ENCODE measurements around the gene CPLX4.

The CPLX4 gene

GRCh38 chr18:59286341-59286740 lies 32.1 kb downstream of the CPLX4 start:
- in situ Hi-C loops (cut with MboI; ENCODE audit: low pct_unique_long_range_greater_than_20kb, low sequenced_read_pairs, unreplicated experiment) = no loop called here
- TF ChIP-seq CTCF (IDR thresholded peaks at IDR 0.05; ENCODE audit: extremely low read depth, insufficient read depth, missing control alignments) = no peak
- no peak for DNase-seq (ENCODE audit: low spot score)

- in situ Hi-C loops (cut with MboI; ENCODE audit: low pct_unique_long_range_greater_than_20kb, low sequenced_read_pairs, unreplicated experiment) = no loop called here
- DNase-seq (ENCODE audit: low spot score) = no peak
- no peak for TF ChIP-seq CTCF (IDR thresholded peaks at IDR 0.05; ENCODE audit: extremely low read depth, insufficient read depth, missing control alignments)
Measured at GRCh38 chr18:59282341-59282740, 36.1 kb downstream of the CPLX4 start.

GRCh38 chr18:59279722-59280121 lies 38.7 kb downstream of the CPLX4 start:
- in situ Hi-C loops (cut with MboI; ENCODE audit: low pct_unique_long_range_greater_than_20kb, low sequenced_read_pairs, unreplicated experiment) = no loop called here
- DNase-seq (ENCODE audit: low spot score) = no peak
- no peak for TF ChIP-seq CTCF (IDR thresholded peaks at IDR 0.05; ENCODE audit: extremely low read depth, insufficient read depth, missing control alignments)

- TF ChIP-seq CTCF (IDR thresholded peaks at IDR 0.05; ENCODE audit: extremely low read depth, insufficient read depth, missing control alignments) = no peak
- no peak for DNase-seq (ENCODE audit: low spot score)
- in situ Hi-C loops (cut with MboI; ENCODE audit: low pct_unique_long_range_greater_than_20kb, low sequenced_read_pairs, unreplicated experiment) = no loop called here
Measured at GRCh38 chr18:59279193-59279592, 39.3 kb downstream of the CPLX4 start.

GRCh38 chr18:59278793-59279192 lies 39.7 kb downstream of the CPLX4 start:
- TF ChIP-seq CTCF (IDR thresholded peaks at IDR 0.05; ENCODE audit: extremely low read depth, insufficient read depth, missing control alignments) = no peak
- in situ Hi-C loops (cut with MboI; ENCODE audit: low pct_unique_long_range_greater_than_20kb, low sequenced_read_pairs, unreplicated experiment) = no loop called here
- no peak for DNase-seq (ENCODE audit: low spot score)

- in situ Hi-C loops (cut with MboI; ENCODE audit: low pct_unique_long_range_greater_than_20kb, low sequenced_read_pairs, unreplicated experiment) = no loop called here
- no peak for TF ChIP-seq CTCF (IDR thresholded peaks at IDR 0.05; ENCODE audit: extremely low read depth, insufficient read depth, missing control alignments)
- no peak for DNase-seq (ENCODE audit: low spot score)
Measured at GRCh38 chr18:59276047-59276446, 42.4 kb downstream of the CPLX4 start.

- no peak for TF ChIP-seq CTCF (IDR thresholded peaks at IDR 0.05; ENCODE audit: extremely low read depth, insufficient read depth, missing control alignments)
- in situ Hi-C loops (cut with MboI; ENCODE audit: low pct_unique_long_range_greater_than_20kb, low sequenced_read_pairs, unreplicated experiment) = no loop called here
- no peak for DNase-seq (ENCODE audit: low spot score)
Measured at GRCh38 chr18:59275406-59275949, 43.0 kb downstream of the CPLX4 start.
